ENCODE measurements around the gene SPATC1L. TPM values are rescaled to one million over a fixed set of nuclear protein-coding genes. Genes with fewer than 3 reads are reported as not detected.
"Not testable (repeated sequence)": the region's sequence is repeated elsewhere in the genome, so short reads cannot be mapped to it uniquely, and the experiment has no call there.

Gene SPATC1L
- total RNA-seq, 2 experiments from 2014 or later, result 4.2 to 4.8 TPM

DNA sequence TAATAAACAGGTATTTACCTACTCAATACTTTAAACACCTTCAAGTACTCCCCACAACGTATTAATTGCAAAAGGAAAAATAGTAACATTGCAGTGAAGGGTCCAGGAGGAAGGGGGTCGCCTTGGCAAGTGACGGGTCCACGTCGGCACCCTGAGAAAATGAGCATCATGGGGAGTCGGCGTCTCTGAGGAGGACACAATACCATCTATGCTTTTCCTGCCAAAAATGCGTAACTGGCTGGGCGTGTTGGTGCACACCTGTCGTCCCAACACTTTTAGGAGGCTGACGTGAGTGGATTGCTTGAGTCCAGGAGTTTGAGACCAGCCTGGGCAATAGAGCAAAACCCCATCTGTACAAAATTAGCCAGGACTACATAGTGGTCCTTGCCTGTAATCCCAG, 36.2 kb downstream of the SPATC1L start:
- Mint-ChIP-seq H3K27me3 (no peaks in the 10 kb centered on the region), H3K27ac (no peak overlapping the region), H3K4me1 (peaks cover 8% of the 10 kb centered on the region), H3K4me3 (no peak overlapping the region), H3K36me3 (no peaks in the 10 kb centered on the region), H3K9me3 (ENCODE audit: low read depth) (no peaks in the 10 kb centered on the region)
- no peak for DNase-seq
- no peak for ATAC-seq
- CTCF ChIA-PET, result interaction anchor here (0.9 kb wide), 1 partner anchor 136 kb away, joined by 4 read pairs; no protein-coding TSS in a partner anchor

DNA sequence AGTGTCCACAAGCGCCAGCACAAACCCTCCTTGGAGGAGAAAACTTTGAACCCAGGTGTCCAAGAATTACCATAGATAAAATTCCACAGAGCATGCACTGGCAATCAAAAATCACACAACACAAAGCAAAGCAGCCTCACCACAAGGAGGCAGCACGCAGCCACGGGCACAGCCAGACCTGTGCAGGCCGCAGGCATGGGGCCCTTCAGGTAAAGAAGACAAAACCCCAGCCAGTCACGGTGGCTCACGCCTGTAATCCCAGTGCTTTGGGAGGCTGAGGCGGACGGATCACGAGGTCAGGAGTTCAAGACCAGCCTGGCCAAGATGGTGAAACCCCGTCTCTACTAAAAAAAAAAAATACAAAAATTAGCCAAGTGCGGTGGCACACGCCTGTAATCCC, 36.8 kb downstream of the SPATC1L start:
- not testable (repeated sequence) for H3K4me3 Mint-ChIP-seq; H3K9me3 Mint-ChIP-seq (ENCODE audit: low read depth); H3K27ac Mint-ChIP-seq; H3K27me3 Mint-ChIP-seq; H3K36me3 Mint-ChIP-seq; ATAC-seq
- DNase-seq, result peak; percentile 73
- H3K4me1 Mint-ChIP-seq, result peaks cover 11% of the 10 kb centered on the region
- CTCF ChIA-PET, result interaction anchor here (0.9 kb wide), 1 partner anchor 137 kb away, joined by 4 read pairs; no protein-coding TSS in a partner anchor

DNA sequence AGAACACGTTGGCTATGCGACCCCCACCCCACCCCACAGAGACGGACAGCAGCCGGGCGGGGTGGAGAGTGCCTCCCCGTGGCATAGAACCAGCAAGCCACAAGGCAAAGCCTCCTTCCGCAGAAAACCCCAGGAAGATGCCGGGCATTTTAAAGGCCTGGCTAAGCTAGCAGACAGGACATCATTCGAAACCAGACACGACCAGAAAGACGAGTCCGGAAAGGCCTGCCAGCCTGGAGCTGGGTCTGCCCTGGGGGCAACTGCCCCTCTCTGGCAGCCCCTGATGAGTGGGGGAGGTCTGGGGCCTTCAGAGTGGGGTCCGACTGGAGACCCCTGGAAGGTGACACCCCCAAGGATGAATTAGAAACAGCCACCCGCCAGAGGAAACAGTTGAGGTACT, 37.4 kb downstream of the SPATC1L start:
- peaks cover 11% of the 10 kb centered on the region for H3K4me1 Mint-ChIP-seq
- DNase-seq, result no peak
- no peak overlapping the region for H3K27ac Mint-ChIP-seq
- H3K4me3 Mint-ChIP-seq, result no peak overlapping the region
- no peaks in the 10 kb centered on the region for H3K36me3 Mint-ChIP-seq
- H3K9me3 Mint-ChIP-seq (ENCODE audit: low read depth), result no peaks in the 10 kb centered on the region
- ATAC-seq, result no peak
- CTCF ChIA-PET, result no interaction called here
- no peaks in the 10 kb centered on the region for H3K27me3 Mint-ChIP-seq

DNA sequence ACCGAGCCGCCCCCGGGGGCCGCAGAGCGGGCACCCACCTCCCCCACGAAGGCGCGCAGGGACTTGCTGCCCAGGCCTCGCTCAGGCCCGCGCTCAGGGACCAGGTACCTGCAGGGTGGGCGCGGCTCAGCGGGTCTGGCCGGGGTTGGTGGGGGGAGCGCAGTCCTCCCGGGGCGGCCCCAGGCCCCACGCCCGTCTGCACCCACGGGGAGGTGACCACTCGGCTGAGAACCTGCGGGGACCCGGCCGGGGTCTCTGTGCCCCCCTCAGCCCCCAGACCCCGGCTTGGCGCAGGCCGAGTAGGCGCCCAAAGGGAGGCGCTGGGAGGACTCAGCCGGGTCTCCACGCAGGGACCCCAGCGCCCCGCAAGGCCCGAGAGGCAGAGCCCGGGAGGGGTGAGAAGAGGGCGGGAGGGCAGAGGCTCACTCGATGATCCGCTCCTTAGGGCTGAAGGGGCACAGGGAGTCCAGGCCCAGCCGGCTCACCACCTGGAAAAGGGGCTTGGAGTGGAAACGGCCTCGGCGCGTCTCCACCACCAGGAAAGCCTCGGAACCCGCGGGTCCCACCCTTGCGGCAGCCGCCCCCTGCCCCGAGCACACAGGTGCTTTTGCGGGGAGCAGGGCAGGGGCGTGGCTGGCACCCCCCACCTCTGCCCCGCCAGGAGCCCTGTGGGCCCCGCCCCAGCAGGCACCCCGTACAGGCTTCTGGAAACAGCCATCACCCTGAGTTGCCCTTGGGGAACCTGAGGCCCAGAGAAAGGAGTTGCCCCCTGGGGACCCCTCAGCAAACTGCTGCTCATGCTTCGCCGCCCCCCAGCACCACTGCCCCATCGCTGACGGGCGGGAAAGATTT, 38.2 kb downstream of the SPATC1L start:
- CTCF ChIA-PET, result no interaction called here
- peak overlapping the region; percentile 57 for H3K27ac Mint-ChIP-seq

DNA sequence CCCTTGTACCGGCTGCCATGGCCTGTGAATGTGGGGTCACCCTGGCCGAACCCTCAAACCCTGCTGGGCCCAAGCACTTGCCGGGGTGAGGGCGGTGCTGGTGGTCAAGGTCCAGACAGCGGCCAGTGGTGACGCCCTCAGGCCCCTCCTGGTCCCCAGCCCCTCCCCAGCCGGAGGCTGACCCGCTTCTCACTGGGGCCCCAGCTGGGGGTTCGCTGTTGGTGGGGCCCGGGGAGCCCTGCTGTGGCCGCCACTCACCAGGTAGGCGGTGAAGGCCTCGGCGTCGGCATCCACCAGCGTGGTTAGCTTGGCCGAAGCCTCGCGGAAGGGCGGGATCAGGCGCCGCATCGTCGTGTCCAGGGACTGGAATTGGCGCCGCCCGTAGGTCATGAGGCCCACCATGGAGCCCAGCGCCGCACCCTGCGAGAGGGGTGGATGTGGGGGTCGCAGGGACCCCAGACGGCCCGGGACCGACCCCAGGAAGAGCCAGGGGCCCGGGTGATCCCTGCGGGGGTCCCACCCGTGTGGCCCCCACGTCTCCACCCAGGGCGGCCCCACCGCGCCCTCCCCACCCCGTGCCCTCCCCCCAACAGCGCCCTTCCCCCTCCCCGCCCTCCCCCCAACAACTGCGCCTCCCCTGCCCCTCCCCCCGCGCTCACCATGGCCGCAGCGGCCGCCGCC, 39.0 kb downstream of the SPATC1L start:
- peaks cover 11% of the 10 kb centered on the region for H3K4me1 Mint-ChIP-seq

More for the DNA sequence above, 38.2 kb downstream of the SPATC1L start:
- DNase-seq (no peak), ATAC-seq (no peak)
- Mint-ChIP-seq H3K4me1 (peaks cover 11% of the 10 kb centered on the region), H3K36me3 (no peaks in the 10 kb centered on the region), H3K9me3 (ENCODE audit: low read depth) (no peaks in the 10 kb centered on the region), H3K4me3 (no peak overlapping the region), H3K27me3 (no peaks in the 10 kb centered on the region)

DNA sequence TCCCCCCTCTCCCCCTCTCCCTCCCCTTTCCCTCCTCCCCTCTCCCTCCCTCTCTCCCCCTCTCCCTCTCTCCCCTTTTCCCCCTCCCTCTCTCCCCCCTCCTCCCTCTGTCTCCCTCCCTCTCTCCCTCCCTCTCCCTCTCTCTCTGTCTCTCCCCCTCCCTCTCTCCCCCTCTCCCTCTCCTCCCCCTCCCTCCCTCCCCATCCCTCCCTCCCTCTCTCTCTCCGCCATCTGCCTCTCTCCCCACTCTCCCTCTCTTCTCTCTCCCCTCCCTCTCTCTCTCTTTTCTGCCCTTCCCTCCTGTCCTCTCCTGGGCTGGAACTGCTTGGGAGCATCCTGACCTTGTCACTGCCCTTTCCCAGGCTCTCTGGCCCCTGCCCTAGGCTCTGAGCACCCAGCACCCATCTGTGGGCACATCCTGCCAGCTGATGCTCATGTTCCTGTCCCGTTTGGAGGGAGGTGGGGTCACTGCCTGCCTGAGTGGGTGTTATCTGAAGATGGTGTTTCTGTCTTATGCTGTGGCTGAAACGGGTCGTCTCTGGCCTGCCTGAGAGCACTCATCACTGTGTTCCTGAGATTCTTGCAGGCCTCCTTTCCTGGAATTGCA, 39.7 kb downstream of the SPATC1L start:
- Mint-ChIP-seq H3K4me3 (no peak overlapping the region), H3K4me1 (peaks cover 11% of the 10 kb centered on the region), H3K36me3 (no peaks in the 10 kb centered on the region), H3K9me3 (ENCODE audit: low read depth) (no peaks in the 10 kb centered on the region), H3K27me3 (no peaks in the 10 kb centered on the region), H3K27ac (peak overlapping the region; percentile 2)
- DNase-seq (no peak), ATAC-seq (no peak)
- CTCF ChIA-PET, result interaction anchor here (0.8 to 2.2 kb wide), 11 partner anchors 9 to 408 kb away, joined by 3 to 19 read pairs (median 6); partner anchors contain the start of genes MCM3AP and YBEY

More for the DNA sequence above, 39.0 kb downstream of the SPATC1L start:
- H3K9me3 Mint-ChIP-seq (ENCODE audit: low read depth), result no peaks in the 10 kb centered on the region
- DNase-seq (no peak), ATAC-seq (no peak)
- no peaks in the 10 kb centered on the region for H3K27me3 Mint-ChIP-seq
- H3K4me3 Mint-ChIP-seq, result no peak overlapping the region
- no peaks in the 10 kb centered on the region for H3K36me3 Mint-ChIP-seq
- H3K27ac Mint-ChIP-seq, result no peak overlapping the region
- CTCF ChIA-PET, result no interaction called here

DNA sequence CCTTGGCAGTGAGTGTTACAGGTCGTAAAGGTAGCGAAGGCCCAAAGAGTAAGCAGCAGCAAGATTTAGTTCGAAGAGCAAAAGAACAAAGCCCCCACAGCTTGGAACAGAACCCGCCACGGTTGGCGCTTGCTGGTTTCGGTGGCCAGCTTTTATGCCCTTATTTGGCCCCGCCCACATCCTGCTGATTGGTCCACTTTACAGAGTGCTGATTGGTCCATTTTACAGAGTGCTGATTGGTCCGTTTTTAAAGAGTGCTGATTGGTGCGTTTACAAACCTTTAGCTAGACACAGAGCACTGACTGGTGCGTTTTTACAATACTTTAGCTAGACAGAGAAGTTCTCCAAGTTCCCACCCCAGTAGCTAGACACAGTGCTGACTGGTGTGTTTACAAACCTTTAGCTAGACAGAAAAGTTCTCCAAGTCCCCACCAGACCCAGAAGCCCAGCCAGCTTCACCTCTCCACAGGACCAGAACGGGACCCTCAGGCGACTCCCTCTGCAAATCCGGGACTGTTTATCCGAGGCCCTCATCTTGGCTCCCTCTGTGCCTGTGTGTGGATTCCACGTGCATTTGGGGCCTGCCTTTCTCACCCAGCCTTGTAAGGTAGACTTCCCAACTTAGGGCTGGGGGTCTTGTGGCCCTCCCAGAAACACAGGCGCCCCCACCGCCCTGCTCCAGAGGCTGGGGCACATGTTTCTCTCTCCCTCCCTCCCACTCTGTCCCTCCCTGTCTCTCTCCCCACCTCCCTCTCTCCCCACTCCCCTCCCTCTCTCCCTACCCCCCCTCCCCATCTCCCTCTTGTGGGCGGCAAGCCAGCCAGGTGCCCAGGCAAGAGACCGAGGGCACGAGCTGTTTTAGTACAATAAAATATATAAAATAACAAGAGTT, 41.4 kb downstream of the SPATC1L start:
- Mint-ChIP-seq H3K27me3 (no peaks in the 10 kb centered on the region), H3K9me3 (ENCODE audit: low read depth) (no peaks in the 10 kb centered on the region), H3K27ac (no peak overlapping the region), H3K36me3 (no peaks in the 10 kb centered on the region), H3K4me1 (peaks cover 11% of the 10 kb centered on the region), H3K4me3 (no peak overlapping the region)
- peak; percentile 52 for DNase-seq
- no peak for ATAC-seq
- CTCF ChIA-PET, result interaction anchor here (0.6 to 2.2 kb wide), 32 partner anchors 10 to 493 kb away, joined by 3 to 19 read pairs (median 4); partner anchors contain the start of genes COL6A1, LSS, MCM3AP and YBEY

DNA sequence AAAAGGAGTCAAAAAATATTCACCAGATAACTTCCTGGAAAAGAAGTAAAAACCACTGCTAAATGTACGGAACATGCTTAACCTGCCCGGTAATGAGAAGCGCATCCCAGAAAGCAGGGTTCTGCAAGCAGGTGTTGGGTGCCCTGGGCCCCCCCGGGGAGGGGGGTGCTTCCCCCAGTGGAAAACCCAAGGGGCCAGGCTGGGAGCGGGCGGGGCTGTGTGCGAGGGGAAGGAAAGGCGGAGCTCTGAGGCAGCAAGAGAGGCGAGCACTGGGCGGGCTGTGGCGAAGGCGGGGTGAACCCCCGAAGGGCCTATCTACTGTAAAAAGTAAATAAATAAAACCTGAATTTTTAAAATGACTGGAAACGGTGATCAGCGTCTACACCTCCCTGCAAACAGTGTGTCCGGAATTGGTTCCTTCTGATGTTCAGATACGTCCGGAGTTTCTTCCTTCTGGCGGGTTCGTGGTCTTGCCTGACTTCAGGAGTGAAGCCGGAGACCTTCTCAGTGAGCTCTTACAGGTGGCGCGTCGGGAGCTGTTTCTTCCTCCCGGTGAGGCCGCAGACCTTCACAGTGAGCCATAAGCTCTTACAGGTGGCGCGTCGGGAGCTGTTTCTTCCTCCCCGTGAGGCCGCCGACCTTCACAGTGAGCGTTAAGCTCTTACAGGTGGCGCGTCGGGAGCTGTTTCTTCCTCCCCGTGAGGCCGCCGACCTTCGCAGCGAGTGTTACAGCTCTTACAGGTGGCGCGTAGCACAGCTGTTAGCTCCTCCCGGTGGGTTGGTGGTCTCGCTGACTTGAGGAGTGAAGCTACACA, 42.3 kb downstream of the SPATC1L start:
- H3K9me3 Mint-ChIP-seq (ENCODE audit: low read depth), result no peaks in the 10 kb centered on the region
- H3K4me3 Mint-ChIP-seq, result no peak overlapping the region
- H3K27me3 Mint-ChIP-seq, result no peaks in the 10 kb centered on the region
- H3K36me3 Mint-ChIP-seq, result no peaks in the 10 kb centered on the region
- peaks cover 11% of the 10 kb centered on the region for H3K4me1 Mint-ChIP-seq
- no peak for ATAC-seq
- H3K27ac Mint-ChIP-seq, result no peak overlapping the region
- no peak for DNase-seq
- CTCF ChIA-PET, result interaction anchor here (0.7 to 2.2 kb wide), 3 partner anchors 11 to 111 kb away, joined by 3 to 14 read pairs (median 12); no protein-coding TSS in a partner anchor

DNA sequence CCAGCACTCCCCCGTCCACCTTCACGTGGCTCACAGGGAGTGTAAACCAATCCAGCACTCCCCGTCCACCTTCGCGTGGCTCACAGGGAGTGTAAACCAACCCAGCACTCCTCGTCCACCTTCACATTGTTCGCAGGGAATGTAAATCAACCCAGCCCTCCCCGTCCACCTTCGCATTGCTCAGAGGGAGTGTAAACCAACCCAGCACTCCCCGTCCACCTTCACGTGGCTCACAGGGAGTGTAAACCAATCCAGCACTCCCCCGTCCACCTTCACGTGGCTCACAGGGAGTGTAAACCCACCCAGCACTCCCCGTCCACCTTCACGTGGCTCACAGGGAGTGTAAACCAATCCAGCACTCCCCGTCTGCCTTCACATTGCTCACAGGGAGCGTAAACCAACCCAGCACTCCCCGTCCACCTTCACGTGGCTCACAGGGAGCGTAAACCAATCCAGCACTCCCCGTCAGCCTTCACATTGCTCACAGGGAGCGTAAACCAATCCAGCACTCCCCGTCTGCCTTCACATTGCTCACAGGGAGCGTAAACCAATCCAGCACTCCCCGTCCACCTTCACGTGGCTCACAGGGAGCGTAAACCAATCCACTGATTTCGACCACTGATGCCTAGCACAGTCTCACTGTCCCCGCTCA, 43.8 kb downstream of the SPATC1L start:
- CTCF ChIA-PET; H3K27ac Mint-ChIP-seq; H3K27me3 Mint-ChIP-seq; H3K36me3 Mint-ChIP-seq; ATAC-seq; H3K9me3 Mint-ChIP-seq (ENCODE audit: low read depth); DNase-seq; H3K4me3 Mint-ChIP-seq: not testable (repeated sequence)
- peaks cover 11% of the 10 kb centered on the region for H3K4me1 Mint-ChIP-seq

DNA sequence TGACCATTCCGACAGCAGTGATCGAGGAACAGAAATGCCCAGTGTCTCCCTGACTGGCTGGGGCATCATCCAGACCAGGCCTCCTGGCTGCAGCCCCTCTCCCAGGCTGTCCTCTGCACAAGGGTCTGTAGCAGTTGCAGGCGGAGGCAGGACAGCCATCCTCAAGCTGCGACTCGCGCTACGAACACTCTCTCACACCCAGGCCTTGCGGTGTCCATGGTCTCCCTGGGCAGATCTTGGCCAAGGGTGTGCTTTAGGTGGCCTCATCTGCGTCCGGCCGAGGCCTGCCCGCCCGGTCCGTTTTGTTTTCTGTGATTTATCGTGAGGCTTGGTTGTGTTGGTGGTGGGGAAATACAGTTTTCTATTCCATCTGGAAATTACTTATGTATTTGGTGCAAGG, 44.6 kb downstream of the SPATC1L start:
- Mint-ChIP-seq H3K27ac (no peak overlapping the region), H3K4me3 (no peak overlapping the region), H3K9me3 (ENCODE audit: low read depth) (no peaks in the 10 kb centered on the region), H3K4me1 (peaks cover 9% of the 10 kb centered on the region), H3K27me3 (no peaks in the 10 kb centered on the region), H3K36me3 (no peaks in the 10 kb centered on the region)
- ATAC-seq (no peak), DNase-seq (no peak)
- CTCF ChIA-PET, result no interaction called here

DNA sequence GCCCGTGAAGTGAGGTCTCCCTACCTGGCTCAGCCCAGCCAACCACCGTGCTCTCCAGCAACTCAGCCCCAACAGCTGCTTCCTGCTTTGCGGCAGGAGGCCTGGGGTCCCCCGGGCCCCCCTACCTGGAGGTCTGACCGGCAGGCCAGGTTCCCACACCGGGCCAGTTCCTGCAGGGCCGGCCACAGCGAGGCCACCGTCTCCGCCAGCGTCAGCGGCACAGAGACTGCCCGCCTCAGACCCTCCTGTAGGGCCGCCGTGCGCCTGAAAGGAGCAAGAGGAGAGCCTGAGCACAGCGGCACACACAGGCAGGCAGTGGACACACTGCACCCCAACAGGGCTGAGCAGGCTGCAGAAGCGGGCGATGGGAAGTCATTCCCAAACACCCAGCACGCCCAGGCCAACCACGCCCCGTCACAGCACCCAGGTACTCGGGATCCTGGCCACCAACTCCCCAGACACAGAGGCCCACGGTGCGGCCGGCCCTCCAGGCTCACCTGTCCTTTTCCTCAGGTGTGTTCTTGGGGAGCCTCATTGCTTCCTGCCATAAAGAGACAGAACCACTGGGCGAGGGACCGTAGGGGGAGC, 45.8 kb downstream of the SPATC1L start:
- no peak overlapping the region for H3K4me3 Mint-ChIP-seq

More for the DNA sequence above, 45.8 kb downstream of the SPATC1L start:
- DNase-seq, result no peak
- Mint-ChIP-seq H3K27ac (no peak overlapping the region), H3K27me3 (no peaks in the 10 kb centered on the region), H3K9me3 (ENCODE audit: low read depth) (no peaks in the 10 kb centered on the region), H3K4me1 (peaks cover 3% of the 10 kb centered on the region), H3K36me3 (no peaks in the 10 kb centered on the region)
- CTCF ChIA-PET, result no interaction called here
- no peak for ATAC-seq
